Keratinocyte (primary cell): Measurements from ENCODE around the gene SASH1. TPM values are rescaled to one million over a fixed set of nuclear protein-coding genes. Genes with fewer than 3 reads are reported as not detected.

ENCODE experiments used
- DNase-seq: peaks from one replicate; pipeline ENCODE4 v3.0.0-alpha.2; 2011; ENCODE audit warnings: low read depth, missing footprints, low spot score
- FAIRE-seq: peaks from 2 replicates; lab custom pipeline; 2011; peaks lifted over from hg19 to GRCh38; lab: Jason Lieb, UNC
- H2AFZ ChIP-seq: 2 replicates; pipeline ENCODE4 v1.6.0; 2012; ENCODE audit warnings: low read length, control low read depth, inconsistent platforms; ENCODE audit not compliant: control insufficient read depth
- H3K27ac ChIP-seq: 2 replicates; pipeline ENCODE4 v1.5.1; 2011; ENCODE audit warnings: low read length; ENCODE audit not compliant: control insufficient read depth, insufficient read depth
- H3K27me3 ChIP-seq: 3 replicates; pipeline ENCODE4 v1.6.0; 2011; ENCODE audit warnings: low read length; ENCODE audit not compliant: control insufficient read depth, insufficient read depth; ENCODE audit errors: extremely low read depth
- H3K36me3 ChIP-seq, 2 experiments: 2 replicates in 1 of 2; 3 replicates in 1 of 2; pipeline ENCODE4 v1.5.1; 2011; ENCODE audit warnings: low read length in 2 of 2, mild to moderate bottlenecking in 1 of 2; ENCODE audit not compliant: control insufficient read depth in 2 of 2, insufficient read depth in 2 of 2; ENCODE audit errors: extremely low read depth in 1 of 2
- H3K4me1 ChIP-seq: 3 replicates; pipeline ENCODE4 v1.5.1; 2011; ENCODE audit warnings: low read length; ENCODE audit not compliant: control insufficient read depth, insufficient read depth; ENCODE audit errors: extremely low read depth
- H3K4me2 ChIP-seq: 3 replicates; pipeline ENCODE4 v1.6.0; 2011; ENCODE audit warnings: low read depth, low read length; ENCODE audit not compliant: control insufficient read depth, insufficient read depth; ENCODE audit errors: extremely low read depth
- H3K4me3 ChIP-seq, 3 experiments: fragments of 200-600 bp in 1 of 3; sonication (generic) in 1 of 3; 2 replicates in 2 of 3; 3 replicates in 1 of 3; pipeline ENCODE4 v1.5.1; 2011 to 2016; ENCODE audit warnings: low read length in 3 of 3, mild to moderate bottlenecking in 3 of 3, control low read depth in 2 of 3, inconsistent platforms in 1 of 3, low read depth in 1 of 3, mixed read lengths in 1 of 3, mixed run types in 1 of 3, moderate library complexity in 1 of 3; ENCODE audit not compliant: control insufficient read depth in 2 of 3, insufficient read depth in 2 of 3; ENCODE audit errors: extremely low read depth in 1 of 3
- H3K79me2 ChIP-seq: 2 replicates; pipeline ENCODE4 v1.6.0; 2012; ENCODE audit warnings: low read length; ENCODE audit not compliant: control insufficient read depth, insufficient read depth
- H3K9ac ChIP-seq: 3 replicates; pipeline ENCODE4 v1.6.0; 2011; ENCODE audit warnings: low read length; ENCODE audit not compliant: control insufficient read depth, insufficient read depth; ENCODE audit errors: extremely low read depth
- H3K9me1 ChIP-seq: 3 replicates; pipeline ENCODE4 v1.6.0; 2011; ENCODE audit warnings: low read length; ENCODE audit not compliant: control insufficient read depth, insufficient read depth; ENCODE audit errors: extremely low read depth
- H3K9me3 ChIP-seq: 2 replicates; pipeline ENCODE4 v1.5.1; 2012; ENCODE audit warnings: low read depth, low read length; ENCODE audit not compliant: control insufficient read depth
- H4K20me1 ChIP-seq: 3 replicates; pipeline ENCODE4 v1.6.0; 2011; ENCODE audit warnings: low read length; ENCODE audit not compliant: control insufficient read depth, insufficient read depth; ENCODE audit errors: extremely low read depth
- EZH2 ChIP-seq: IDR thresholded peaks from one replicate; pipeline ENCODE4 v1.6.1; 2012; ENCODE audit warnings: inconsistent platforms, mild to moderate bottlenecking, low read length, moderate library complexity
- dilution Hi-C: fragments of 300-500 bp; cut with MboI; formaldehyde crosslinking; loops from one replicate; pipeline ENCODE4 v1.7.0; 2020; ENCODE audit warnings: low sequenced_read_pairs; ENCODE audit not compliant: extremely low pct_ligation_motif_present
- polyA plus RNA-seq, 5 experiments: library from polyadenylated mRNA; depleted of rRNA in 3 of 5; stranded (reverse) in 3 of 5; stranded (forward) in 1 of 5; unstranded in 1 of 5; fragments of >200 nt; gene quantifications; 1 replicate in 1 of 5; 2 replicates in 3 of 5; 3 replicates in 1 of 5; pipeline versions ENCODE4 v1.2.1 to v1.2.3, GENCODE V29; 2011 to 2012; ENCODE audit warnings: missing spikeins in 2 of 5, low read depth in 1 of 5, low replicate concordance in 1 of 5
- TF ChIP-seq, protein P1 (sequence below), 3 experiments: IDR thresholded peaks in 1 of 3; conservative IDR thresholded peaks in 1 of 3; optimal IDR thresholded peaks in 1 of 3; 2 replicates in 2 of 3; 3 replicates in 1 of 3; pipeline versions ENCODE3 to v1.5.1; 2011; ENCODE audit warnings: low read length in 3 of 3, mild to moderate bottlenecking in 3 of 3, moderate library complexity in 2 of 3, control low read depth in 1 of 3, inconsistent platforms in 1 of 3; ENCODE audit not compliant: insufficient read depth in 2 of 3; ENCODE audit errors: extremely low read depth in 1 of 3

Gene SASH1
- polyA plus RNA-seq, 1 donor (not counting 4 experiments of a cell fraction or from before 2014, with no cell fraction given): 4.4 TPM

- Histone ChIP-seq H3K4me3 (no peak overlapping the region), H3K4me1 (no peaks in the 10 kb centered on the region), H3K9me1 (no peaks in the 10 kb centered on the region), H2AFZ (no peak overlapping the region), H3K79me2 (no peaks in the 10 kb centered on the region), H3K4me2 (no peak overlapping the region), H4K20me1 (no peaks in the 10 kb centered on the region), H3K9ac (no peak overlapping the region), H3K9me3 (no peaks in the 10 kb centered on the region), H3K27ac (no peak overlapping the region), H3K27me3 (no peaks in the 10 kb centered on the region), H3K36me3 (no peaks in the 10 kb centered on the region)
- no peak for TF ChIP-seq EZH2
- TF ChIP-seq, protein P1, sequence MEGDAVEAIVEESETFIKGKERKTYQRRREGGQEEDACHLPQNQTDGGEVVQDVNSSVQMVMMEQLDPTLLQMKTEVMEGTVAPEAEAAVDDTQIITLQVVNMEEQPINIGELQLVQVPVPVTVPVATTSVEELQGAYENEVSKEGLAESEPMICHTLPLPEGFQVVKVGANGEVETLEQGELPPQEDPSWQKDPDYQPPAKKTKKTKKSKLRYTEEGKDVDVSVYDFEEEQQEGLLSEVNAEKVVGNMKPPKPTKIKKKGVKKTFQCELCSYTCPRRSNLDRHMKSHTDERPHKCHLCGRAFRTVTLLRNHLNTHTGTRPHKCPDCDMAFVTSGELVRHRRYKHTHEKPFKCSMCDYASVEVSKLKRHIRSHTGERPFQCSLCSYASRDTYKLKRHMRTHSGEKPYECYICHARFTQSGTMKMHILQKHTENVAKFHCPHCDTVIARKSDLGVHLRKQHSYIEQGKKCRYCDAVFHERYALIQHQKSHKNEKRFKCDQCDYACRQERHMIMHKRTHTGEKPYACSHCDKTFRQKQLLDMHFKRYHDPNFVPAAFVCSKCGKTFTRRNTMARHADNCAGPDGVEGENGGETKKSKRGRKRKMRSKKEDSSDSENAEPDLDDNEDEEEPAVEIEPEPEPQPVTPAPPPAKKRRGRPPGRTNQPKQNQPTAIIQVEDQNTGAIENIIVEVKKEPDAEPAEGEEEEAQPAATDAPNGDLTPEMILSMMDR (optimal IDR thresholded peaks at IDR 0.05 in 1 of 3, IDR thresholded peaks at IDR 0.05 in 1 of 3, conservative IDR thresholded peaks at IDR 0.05 in 1 of 3; ENCODE audit: extremely low read depth in 1 of 3, insufficient read depth in 2 of 3, low read length in 3 of 3): no peak
- dilution Hi-C loops: no loop called here
- no peak for FAIRE-seq
- no peak for DNase-seq
These were observed 36.4 kb upstream of the SASH1 start for GRCh38 chr6:148306286-148306685.

GRCh38 chr6:148307405-148307804 is 35.2 kb upstream of the SASH1 start:
- H3K9me1 ChIP-seq: no peaks in the 10 kb centered on the region
- FAIRE-seq: no peak
- H3K27ac ChIP-seq: no peak overlapping the region
- H2AFZ ChIP-seq: no peak overlapping the region
- no peaks in the 10 kb centered on the region for H3K9me3 ChIP-seq
- dilution Hi-C loops: no loop called here
- H3K79me2 ChIP-seq: no peaks in the 10 kb centered on the region
- H3K27me3 ChIP-seq: no peaks in the 10 kb centered on the region
- H3K4me3 ChIP-seq: no peak overlapping the region
- TF ChIP-seq EZH2: no peak
- TF ChIP-seq, protein P1 (optimal IDR thresholded peaks at IDR 0.05 in 1 of 3, IDR thresholded peaks at IDR 0.05 in 1 of 3, conservative IDR thresholded peaks at IDR 0.05 in 1 of 3; ENCODE audit: extremely low read depth in 1 of 3, insufficient read depth in 2 of 3, low read length in 3 of 3): no peak
- no peak overlapping the region for H3K4me2 ChIP-seq
- no peaks in the 10 kb centered on the region for H4K20me1 ChIP-seq
- H3K36me3 ChIP-seq: no peaks in the 10 kb centered on the region
- H3K9ac ChIP-seq: no peak overlapping the region
- H3K4me1 ChIP-seq: no peaks in the 10 kb centered on the region
- no peak for DNase-seq
